HL-60 (cell line): ENCODE data around the gene CCNY.

Source experiments
- DNase-seq, 2 experiments: peaks; one replicate each; pipeline ENCODE4 v3.0.0-alpha.2; 2010 to 2020; ENCODE audit warnings: low read depth in 1 of 2, low spot score in 1 of 2
- H3K27ac ChIP-seq: fragments of 250-450 bp; sonication (Bioruptor Pico); replicated peaks from 2 replicates; pipeline ENCODE4 v1.5.1; 2020; ENCODE audit warnings: mild to moderate bottlenecking, moderate library complexity
- H3K27me3 ChIP-seq: fragments of 250-450 bp; sonication (Bioruptor Pico); 2 replicates; pipeline ENCODE4 v1.5.1; 2021; ENCODE audit warnings: mild to moderate bottlenecking, moderate library complexity; ENCODE audit not compliant: insufficient read depth, poor library complexity, severe bottlenecking
- H3K4me3 ChIP-seq: replicated peaks from 2 replicates; pipeline ENCODE4 v1.5.1; 2011; ENCODE audit warnings: mild to moderate bottlenecking, control low read depth, low read length; ENCODE audit not compliant: insufficient read depth
- CTCF ChIP-seq: IDR thresholded peaks from one replicate; pipeline ENCODE4 v1.5.1; 2011; ENCODE audit warnings: low read length, control low read depth, inconsistent platforms; ENCODE audit not compliant: insufficient read depth
- GABPA ChIP-seq: IDR thresholded peaks from 2 replicates; pipeline ENCODE4 v1.6.1; 2012; ENCODE audit warnings: low read depth
- POLR2AphosphoS5 ChIP-seq: IDR thresholded peaks from 2 replicates; pipeline ENCODE4 v1.6.1; 2012; ENCODE audit warnings: low read depth
- REST ChIP-seq: IDR thresholded peaks from 2 replicates; pipeline ENCODE4 v1.6.1; 2012; ENCODE audit warnings: low read depth; ENCODE audit not compliant: insufficient replicate concordance
- SPI1 ChIP-seq: IDR thresholded peaks from 2 replicates; pipeline ENCODE4 v1.6.1; 2012; ENCODE audit warnings: low read depth, mild to moderate bottlenecking, borderline replicate concordance

CCNY gene

GRCh38 chr10:35567951-35568350 is 231.6 kb downstream of the CCNY start:
- no peaks in the 10 kb centered on the region for H3K27me3 ChIP-seq
- DNase-seq = no peak
- H3K27ac ChIP-seq = no peak overlapping the region
- TF ChIP-seq POLR2AphosphoS5 (no peak), REST (no peak), SPI1 (no peak), CTCF (no peak), GABPA (no peak)
- no peak overlapping the region for H3K4me3 ChIP-seq

GRCh38 chr10:35568483-35569015 is 232.2 kb downstream of the CCNY start:
- no peak for DNase-seq
- no peak for TF ChIP-seq POLR2AphosphoS5
- no peak for TF ChIP-seq REST
- TF ChIP-seq CTCF = no peak
- no peak overlapping the region for H3K27ac ChIP-seq
- H3K4me3 ChIP-seq = no peak overlapping the region
- H3K27me3 ChIP-seq = no peaks in the 10 kb centered on the region

- Histone ChIP-seq H3K27ac (no peak overlapping the region), H3K4me3 (no peak overlapping the region), H3K27me3 (no peaks in the 10 kb centered on the region)
- no peak for DNase-seq
- no peak for TF ChIP-seq GABPA
- no peak for TF ChIP-seq POLR2AphosphoS5
- no peak for TF ChIP-seq REST
- no peak for TF ChIP-seq SPI1
- no peak for TF ChIP-seq CTCF
Measured at GRCh38 chr10:35569111-35569707, 232.9 kb downstream of the CCNY start.
